Breast epithelium (tissue), 3 donors: ENCODE results near the gene MGAT1.

Source experiments
- POLR2AphosphoS5 ChIP-seq, 3 donors: sonication (generic); formaldehyde crosslinking; IDR thresholded peaks; one replicate each; pipeline ENCODE4 v1.6.1; 2017; ENCODE audit warnings: antibody characterized with exemption in 3 of 3
- TF ChIP-seq, protein P1 (sequence below), 3 donors: fragments of 450-650 bp; IDR thresholded peaks; one replicate each; pipeline ENCODE4 v1.5.1; 2016 to 2017; ENCODE audit warnings: antibody characterized with exemption in 3 of 3, mild to moderate bottlenecking in 3 of 3, moderate library complexity in 3 of 3

DNA sequence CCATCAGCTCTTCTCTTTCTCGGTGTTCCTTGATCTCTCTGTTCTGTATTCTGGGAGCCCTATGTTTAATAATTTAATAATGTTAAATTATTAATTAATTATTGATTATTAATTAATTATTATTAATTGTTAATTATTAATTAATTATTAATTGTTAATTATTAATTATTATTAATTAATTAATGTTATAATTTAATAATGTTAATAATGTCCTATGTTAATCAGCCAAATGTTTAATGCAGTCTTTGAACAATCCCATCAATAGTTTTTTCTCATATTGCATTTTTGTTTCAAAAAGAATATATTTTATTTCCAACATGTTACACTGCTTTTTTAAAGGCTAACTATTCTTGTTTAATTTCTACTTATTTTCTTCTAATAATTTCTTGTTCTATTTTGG lies 26.2 kb downstream of the MGAT1 start:
- TF ChIP-seq, protein P1, sequence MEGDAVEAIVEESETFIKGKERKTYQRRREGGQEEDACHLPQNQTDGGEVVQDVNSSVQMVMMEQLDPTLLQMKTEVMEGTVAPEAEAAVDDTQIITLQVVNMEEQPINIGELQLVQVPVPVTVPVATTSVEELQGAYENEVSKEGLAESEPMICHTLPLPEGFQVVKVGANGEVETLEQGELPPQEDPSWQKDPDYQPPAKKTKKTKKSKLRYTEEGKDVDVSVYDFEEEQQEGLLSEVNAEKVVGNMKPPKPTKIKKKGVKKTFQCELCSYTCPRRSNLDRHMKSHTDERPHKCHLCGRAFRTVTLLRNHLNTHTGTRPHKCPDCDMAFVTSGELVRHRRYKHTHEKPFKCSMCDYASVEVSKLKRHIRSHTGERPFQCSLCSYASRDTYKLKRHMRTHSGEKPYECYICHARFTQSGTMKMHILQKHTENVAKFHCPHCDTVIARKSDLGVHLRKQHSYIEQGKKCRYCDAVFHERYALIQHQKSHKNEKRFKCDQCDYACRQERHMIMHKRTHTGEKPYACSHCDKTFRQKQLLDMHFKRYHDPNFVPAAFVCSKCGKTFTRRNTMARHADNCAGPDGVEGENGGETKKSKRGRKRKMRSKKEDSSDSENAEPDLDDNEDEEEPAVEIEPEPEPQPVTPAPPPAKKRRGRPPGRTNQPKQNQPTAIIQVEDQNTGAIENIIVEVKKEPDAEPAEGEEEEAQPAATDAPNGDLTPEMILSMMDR (IDR thresholded peaks at IDR 0.05) = no peak
- TF ChIP-seq POLR2AphosphoS5 (IDR thresholded peaks at IDR 0.05) = no peak
